Measurements from ENCODE around the gene TUBGCP2.

TUBGCP2 gene

DNA sequence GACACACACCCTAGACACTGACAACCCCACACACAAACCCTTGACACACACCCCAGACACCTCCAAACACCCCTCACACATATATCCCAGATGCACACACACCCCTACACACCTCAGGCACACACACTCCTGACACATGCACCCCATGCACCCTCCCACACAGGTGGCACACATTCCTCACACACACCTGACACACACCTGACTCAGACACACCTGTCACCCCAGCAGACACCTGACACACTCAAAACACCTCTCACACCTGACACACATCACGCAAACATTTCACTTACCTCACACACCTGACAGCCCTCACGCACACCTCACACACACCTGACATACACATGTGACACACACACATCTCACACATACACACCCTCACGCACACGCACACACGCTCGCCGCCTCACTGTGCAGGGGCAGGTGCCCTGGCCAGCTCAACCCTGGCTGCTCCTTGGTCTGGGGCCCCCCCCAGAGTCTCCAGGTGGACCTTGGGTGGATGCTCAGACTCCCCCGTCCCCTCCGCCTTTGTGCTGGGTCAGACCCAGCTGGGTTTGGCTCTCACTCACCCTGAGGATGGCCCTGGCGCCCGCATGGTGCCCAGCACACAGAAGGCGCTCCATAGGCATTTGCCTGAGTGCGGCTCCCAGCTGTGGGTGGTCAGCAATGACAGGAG is 31.2 kb upstream of the TUBGCP2 start:
- H3K36me3 ChIP-seq (ENCODE audit: control insufficient read depth, insufficient read depth, low read length): no peaks in the 10 kb centered on the region
- no peaks in the 10 kb centered on the region; the same call in 1 of the 2 replicates for H3K9me3 ChIP-seq (ENCODE audit: control insufficient read depth, insufficient read depth, low read depth, low read length)
- no peak overlapping the region for H3K4me3 ChIP-seq (ENCODE audit: low read depth, low read length)
- no peak overlapping the region for H3K9ac ChIP-seq (ENCODE audit: low read length)
- peaks cover 74% of the 10 kb centered on the region for H3K27me3 ChIP-seq (ENCODE audit: control insufficient read depth, insufficient read depth, low read length)
- H3K4me1 ChIP-seq (ENCODE audit: control insufficient read depth, insufficient read depth, low read length): peaks cover 8% of the 10 kb centered on the region
- H3K27ac ChIP-seq (ENCODE audit: low read depth, low read length): no peak overlapping the region

- Histone ChIP-seq H3K36me3 (ENCODE audit: control insufficient read depth, insufficient read depth, low read length) (no peaks in the 10 kb centered on the region), H3K27me3 (ENCODE audit: control insufficient read depth, insufficient read depth, low read length) (peaks cover 81% of the 10 kb centered on the region), H3K4me3 (ENCODE audit: low read depth, low read length) (no peak overlapping the region), H3K27ac (ENCODE audit: low read depth, low read length) (no peak overlapping the region), H3K9ac (ENCODE audit: low read length) (no peak overlapping the region), H3K4me1 (ENCODE audit: control insufficient read depth, insufficient read depth, low read length) (peaks cover 5% of the 10 kb centered on the region), H3K9me3 (ENCODE audit: control insufficient read depth, insufficient read depth, low read depth, low read length) (no peaks in the 10 kb centered on the region; the same call in 1 of the 2 replicates)
Observed at GRCh38 chr10:133338080-133339071, 29.7 kb upstream of the TUBGCP2 start.

DNA sequence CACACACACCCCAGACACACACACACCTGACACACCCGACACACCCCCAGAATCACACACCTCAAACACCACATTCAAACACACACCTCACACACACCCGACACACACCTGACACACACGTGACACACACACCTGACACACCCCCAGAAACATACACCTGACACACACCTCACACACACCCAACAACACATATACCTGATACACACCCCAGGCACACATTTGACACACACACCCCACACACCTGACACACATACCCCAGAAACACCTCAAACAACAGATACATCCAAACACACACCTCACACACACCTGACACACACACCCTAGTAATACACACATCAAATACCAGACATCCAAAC is 28.7 kb upstream of the TUBGCP2 start:
- H3K4me1 ChIP-seq (ENCODE audit: control insufficient read depth, insufficient read depth, low read length): peaks cover 3% of the 10 kb centered on the region; the same call in 1 of the 2 replicates
- no peak overlapping the region for H3K9ac ChIP-seq (ENCODE audit: low read length)
- H3K4me3 ChIP-seq (ENCODE audit: low read depth, low read length): no peak overlapping the region
- no peaks in the 10 kb centered on the region for H3K36me3 ChIP-seq (ENCODE audit: control insufficient read depth, insufficient read depth, low read length)
- no peak overlapping the region for H3K27ac ChIP-seq (ENCODE audit: low read depth, low read length)
- peaks cover 91% of the 10 kb centered on the region for H3K27me3 ChIP-seq (ENCODE audit: control insufficient read depth, insufficient read depth, low read length)
- H3K9me3 ChIP-seq (ENCODE audit: control insufficient read depth, insufficient read depth, low read depth, low read length): no peaks in the 10 kb centered on the region; the same call in 1 of the 2 replicates

DNA sequence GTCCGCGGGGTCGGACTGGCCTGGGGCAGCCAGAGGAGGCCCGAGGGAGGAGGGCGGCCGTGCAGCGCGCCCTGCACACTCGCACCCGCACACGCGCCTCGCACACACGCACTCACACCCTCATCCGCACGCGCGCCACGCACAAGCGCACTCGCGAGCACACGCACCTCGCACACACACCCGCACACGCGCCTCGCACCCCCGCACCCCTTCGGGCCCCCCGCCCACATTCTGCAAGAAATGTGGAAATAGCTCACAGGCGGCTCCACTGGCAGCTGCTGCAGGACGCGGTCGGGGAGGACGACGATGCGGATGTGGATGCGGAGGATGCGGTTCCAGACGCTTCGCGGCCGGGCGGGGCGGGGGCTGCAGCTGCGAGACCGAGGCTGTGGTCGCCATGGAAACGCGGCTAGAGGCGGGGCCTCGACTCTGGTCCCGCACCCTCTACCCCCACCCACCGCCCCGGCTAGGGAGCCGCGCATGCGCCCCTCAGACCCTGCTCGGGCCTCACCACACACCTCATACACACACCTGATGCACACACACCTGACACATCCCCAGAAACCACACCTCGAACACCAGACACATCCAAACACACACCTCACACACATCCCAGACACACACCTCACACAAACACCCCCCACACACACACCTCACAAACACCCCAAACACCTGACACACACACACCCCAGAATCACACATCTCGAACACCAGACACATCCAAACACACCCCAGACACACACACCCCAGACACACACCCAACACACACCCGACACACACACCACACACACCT is 28.1 kb upstream of the TUBGCP2 start, which contains the start of gene CALY:
Gene CALY, minus strand, starts transcription at position 320 of the 793 bp plus-strand sequence. CDS start 7,907 bp downstream, outside the sequence.
- Histone ChIP-seq H3K4me3 (ENCODE audit: low read depth, low read length) (peak within 1 kb of the TSS; percentile 62), H3K4me1 (ENCODE audit: control insufficient read depth, insufficient read depth, low read length) (peaks cover 3% of the 10 kb centered on the region; the same call in 1 of the 2 replicates), H3K9me3 (ENCODE audit: control insufficient read depth, insufficient read depth, low read depth, low read length) (no peaks in the 10 kb centered on the region; the same call in 1 of the 2 replicates), H3K36me3 (ENCODE audit: control insufficient read depth, insufficient read depth, low read length) (no peaks in the 10 kb centered on the region), H3K27me3 (ENCODE audit: control insufficient read depth, insufficient read depth, low read length) (peaks cover 94% of the 10 kb centered on the region), H3K9ac (ENCODE audit: low read length) (no peak within 1 kb of the TSS), H3K27ac (ENCODE audit: low read depth, low read length) (no peak within 1 kb of the TSS)

DNA sequence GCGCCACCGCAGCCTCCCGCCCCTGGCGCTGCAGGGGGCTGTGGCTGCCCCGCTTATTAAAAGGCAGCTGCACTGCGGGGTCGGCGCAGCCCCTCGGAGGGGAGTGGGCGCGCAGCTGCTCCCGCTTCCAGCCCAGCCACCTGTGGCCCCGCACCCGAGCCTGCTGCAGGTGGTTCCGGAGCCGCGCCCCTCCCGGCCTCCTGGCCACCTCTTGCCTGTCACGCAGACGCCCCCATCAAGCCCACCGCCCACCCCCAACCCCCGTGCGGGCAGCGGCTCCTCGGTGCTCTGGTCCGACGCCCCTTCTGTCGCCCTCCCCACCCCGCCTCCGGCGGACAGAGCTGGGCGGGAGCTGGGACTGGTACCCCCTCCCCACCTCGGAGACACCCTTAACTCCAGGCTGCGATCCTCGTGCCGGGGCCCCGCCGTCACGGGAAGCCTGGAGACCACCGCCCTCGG is 27.5 kb upstream of the TUBGCP2 start:
- Histone ChIP-seq H3K9me3 (ENCODE audit: control insufficient read depth, insufficient read depth, low read depth, low read length) (no peaks in the 10 kb centered on the region; the same call in 1 of the 2 replicates), H3K27ac (ENCODE audit: low read depth, low read length) (no peak overlapping the region), H3K4me1 (ENCODE audit: control insufficient read depth, insufficient read depth, low read length) (peaks cover 3% of the 10 kb centered on the region; the same call in 1 of the 2 replicates), H3K27me3 (ENCODE audit: control insufficient read depth, insufficient read depth, low read length) (peaks cover 94% of the 10 kb centered on the region), H3K36me3 (ENCODE audit: control insufficient read depth, insufficient read depth, low read length) (no peaks in the 10 kb centered on the region), H3K4me3 (ENCODE audit: low read depth, low read length) (no peak overlapping the region), H3K9ac (ENCODE audit: low read length) (no peak overlapping the region)

- Histone ChIP-seq H3K4me1 (ENCODE audit: control insufficient read depth, insufficient read depth, low read length) (peaks cover 3% of the 10 kb centered on the region; the same call in 1 of the 2 replicates), H3K36me3 (ENCODE audit: control insufficient read depth, insufficient read depth, low read length) (no peaks in the 10 kb centered on the region), H3K27me3 (ENCODE audit: control insufficient read depth, insufficient read depth, low read length) (peaks cover 97% of the 10 kb centered on the region), H3K9ac (ENCODE audit: low read length) (no peak overlapping the region), H3K27ac (ENCODE audit: low read depth, low read length) (no peak overlapping the region), H3K4me3 (ENCODE audit: low read depth, low read length) (peak overlapping the region; percentile 62), H3K9me3 (ENCODE audit: control insufficient read depth, insufficient read depth, low read depth, low read length) (no peaks in the 10 kb centered on the region; the same call in 1 of the 2 replicates)
Observed at GRCh38 chr10:133335246-133336117, 26.8 kb upstream of the TUBGCP2 start.

DNA sequence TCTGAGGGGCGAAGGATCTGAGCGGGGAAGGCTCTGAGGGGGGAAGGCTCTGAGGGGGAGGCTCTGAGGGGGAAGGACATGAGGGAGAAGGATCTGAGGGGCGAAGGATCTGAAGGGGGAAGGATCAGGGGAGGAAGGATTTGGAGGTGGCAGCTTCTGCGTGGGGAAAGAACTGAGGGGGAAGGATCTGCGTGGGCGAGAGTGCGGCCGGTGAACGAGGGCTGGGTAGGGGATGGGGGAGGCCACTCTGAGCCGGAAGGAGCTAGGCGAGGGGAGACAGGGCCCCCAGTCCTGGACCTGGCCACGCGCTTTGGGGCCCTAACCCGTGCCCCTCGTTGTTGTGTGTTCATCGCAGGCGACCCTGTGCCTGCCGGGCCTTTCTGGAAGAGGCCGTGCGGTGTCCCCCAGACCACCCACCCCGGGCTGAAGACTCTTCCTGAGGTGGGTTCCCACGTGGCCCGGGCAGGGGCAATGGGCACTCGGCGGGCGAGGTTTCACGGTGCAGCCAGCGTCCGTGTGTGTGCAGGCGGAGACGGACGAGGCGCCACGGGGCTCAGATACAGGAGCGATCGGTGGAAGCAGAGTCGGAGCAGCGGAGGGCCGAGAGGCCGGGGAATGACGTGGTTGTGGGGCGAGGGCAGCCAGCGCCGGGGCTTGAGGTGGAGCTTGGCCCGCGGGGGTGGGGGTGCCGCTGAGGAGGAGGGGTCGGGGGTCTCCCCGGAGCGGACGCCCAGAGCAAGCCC is 26.0 kb upstream of the TUBGCP2 start:
- Histone ChIP-seq H3K36me3 (ENCODE audit: control insufficient read depth, insufficient read depth, low read length) (no peaks in the 10 kb centered on the region), H3K4me3 (ENCODE audit: low read depth, low read length) (peak overlapping the region; percentile 62), H3K4me1 (ENCODE audit: control insufficient read depth, insufficient read depth, low read length) (peaks cover 3% of the 10 kb centered on the region; the same call in 1 of the 2 replicates), H3K27me3 (ENCODE audit: control insufficient read depth, insufficient read depth, low read length) (peaks cover 94% of the 10 kb centered on the region), H3K27ac (ENCODE audit: low read depth, low read length) (no peak overlapping the region), H3K9me3 (ENCODE audit: control insufficient read depth, insufficient read depth, low read depth, low read length) (no peaks in the 10 kb centered on the region; the same call in 1 of the 2 replicates), H3K9ac (ENCODE audit: low read length) (no peak overlapping the region)

- Histone ChIP-seq H3K27me3 (ENCODE audit: control insufficient read depth, insufficient read depth, low read length) (peaks cover 94% of the 10 kb centered on the region), H3K36me3 (ENCODE audit: control insufficient read depth, insufficient read depth, low read length) (no peaks in the 10 kb centered on the region), H3K27ac (ENCODE audit: low read depth, low read length) (no peak overlapping the region)
Observed at GRCh38 chr10:133332936-133333699, 24.4 kb upstream of the TUBGCP2 start.

More at GRCh38 chr10:133332936-133333699, 24.4 kb upstream of the TUBGCP2 start:
- Histone ChIP-seq H3K4me1 (ENCODE audit: control insufficient read depth, insufficient read depth, low read length) (peaks cover 11% of the 10 kb centered on the region), H3K9ac (ENCODE audit: low read length) (no peak overlapping the region), H3K9me3 (ENCODE audit: control insufficient read depth, insufficient read depth, low read depth, low read length) (no peaks in the 10 kb centered on the region), H3K4me3 (ENCODE audit: low read depth, low read length) (no peak overlapping the region)
